GM21360 (cell line): ENCODE data around the gene HIPK3.
"Not testable (repeated sequence)": the region's sequence is repeated elsewhere in the genome, so short reads cannot be mapped to it uniquely, and the experiment has no call there.

Source experiments
- ATAC-seq: cut with Tn5 transposase; IDR thresholded peaks from one replicate; pipeline ENCODE4 v1.9.1; 2021; ENCODE audit warnings: mild to moderate bottlenecking, moderate library complexity; ENCODE audit not compliant: unreplicated experiment

Gene HIPK3

DNA sequence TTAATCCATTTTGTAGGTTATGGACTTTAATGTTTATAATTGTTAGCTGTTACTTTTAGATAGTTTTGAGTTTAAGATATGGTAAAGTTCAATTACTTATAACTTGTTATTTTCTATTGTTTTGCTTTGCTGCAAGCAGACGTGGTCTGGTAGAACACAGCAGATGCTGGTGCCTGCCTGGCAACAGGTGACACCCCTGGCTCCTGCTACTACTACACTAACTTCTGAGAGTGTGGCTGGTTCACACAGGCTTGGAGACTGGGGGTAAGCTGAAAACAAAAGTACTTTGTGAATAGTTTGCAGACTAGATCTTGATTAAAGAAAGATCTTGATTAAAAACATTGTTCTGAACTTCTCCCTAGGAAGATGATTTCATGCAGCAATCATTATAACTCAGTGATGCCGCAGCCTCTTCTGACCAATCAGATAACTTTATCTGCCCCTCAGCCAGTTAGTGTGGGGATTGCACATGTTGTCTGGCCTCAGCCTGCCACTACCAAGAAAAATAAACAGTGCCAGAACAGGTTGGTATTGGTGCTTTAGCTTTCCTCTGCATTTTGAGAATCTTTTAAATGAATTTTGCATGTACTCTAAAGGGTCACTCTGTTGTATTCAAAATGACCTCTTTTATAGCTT lies 90.4 kb downstream of the HIPK3 start:
- peak; percentile 98 for ATAC-seq

DNA sequence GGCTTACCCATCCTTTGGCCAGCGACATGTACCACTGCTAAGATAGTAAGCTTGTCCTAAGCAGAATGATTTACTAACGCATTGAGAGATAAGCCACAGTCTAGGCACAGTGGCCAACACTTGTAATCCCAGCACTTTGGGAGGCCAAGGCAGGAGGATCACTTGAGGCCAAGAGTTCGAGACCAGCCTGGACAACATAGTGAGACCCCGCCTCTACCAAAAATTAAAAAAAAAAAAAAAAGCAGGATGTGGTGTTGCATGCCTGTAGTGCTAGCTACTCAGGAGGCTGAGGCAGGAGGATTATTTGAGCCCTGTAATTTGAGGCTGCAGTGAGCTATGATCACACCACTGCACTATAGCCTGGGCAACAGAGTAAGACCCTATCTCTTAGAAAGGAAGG lies 93.1 kb downstream of the HIPK3 start:
- no peak for ATAC-seq

DNA sequence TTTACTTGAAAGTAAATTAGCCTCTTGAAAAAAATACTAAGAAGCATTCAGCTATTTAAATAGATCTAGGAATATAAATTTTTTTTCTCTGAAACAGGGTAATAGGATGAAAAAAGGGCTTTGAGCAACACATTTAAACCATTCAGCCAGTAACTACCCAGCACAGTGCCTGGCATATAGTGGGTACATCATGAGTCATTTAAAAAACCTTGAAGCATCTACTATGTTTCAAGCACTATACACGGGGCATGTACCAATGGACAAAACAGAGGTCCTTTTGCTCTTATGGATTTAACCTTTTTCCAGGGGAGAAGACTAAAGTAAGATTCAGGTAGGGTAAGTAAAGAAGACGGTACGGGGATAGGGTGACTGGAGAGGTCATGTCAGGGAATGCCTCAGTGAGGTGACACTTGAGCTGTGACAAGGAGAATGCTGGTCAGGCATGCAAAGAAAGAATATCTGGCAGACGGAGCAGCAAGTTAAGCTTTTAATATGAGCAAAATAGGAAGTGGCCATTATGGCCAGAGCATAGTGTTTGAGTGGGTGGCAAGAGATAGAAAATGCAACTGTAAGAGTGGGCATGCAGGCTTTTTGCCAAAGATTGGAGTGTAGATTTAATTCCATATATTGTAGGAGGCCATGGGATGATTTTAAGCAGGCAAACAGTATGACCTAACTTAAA lies 101.1 kb downstream of the HIPK3 start:
- ATAC-seq: no peak

DNA sequence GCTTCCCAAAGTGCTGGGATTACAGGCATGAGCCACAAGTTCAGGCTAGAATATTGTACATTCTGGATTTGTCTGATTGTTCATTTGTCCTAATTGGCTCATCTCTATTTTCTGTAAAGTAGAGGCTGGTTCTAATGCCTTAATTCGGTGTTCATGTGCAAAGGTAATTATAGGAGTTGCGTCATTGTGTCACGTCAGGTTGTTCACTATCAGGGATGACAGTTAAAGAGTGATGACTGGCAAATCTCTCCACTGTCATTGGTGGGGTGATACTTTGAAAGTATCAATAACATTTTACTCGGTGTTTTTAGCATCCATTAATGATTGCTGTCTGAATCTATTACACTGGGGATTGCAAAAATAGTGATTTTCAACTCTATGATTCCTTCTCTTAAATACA lies 103.5 kb downstream of the HIPK3 start:
- no peak for ATAC-seq

DNA sequence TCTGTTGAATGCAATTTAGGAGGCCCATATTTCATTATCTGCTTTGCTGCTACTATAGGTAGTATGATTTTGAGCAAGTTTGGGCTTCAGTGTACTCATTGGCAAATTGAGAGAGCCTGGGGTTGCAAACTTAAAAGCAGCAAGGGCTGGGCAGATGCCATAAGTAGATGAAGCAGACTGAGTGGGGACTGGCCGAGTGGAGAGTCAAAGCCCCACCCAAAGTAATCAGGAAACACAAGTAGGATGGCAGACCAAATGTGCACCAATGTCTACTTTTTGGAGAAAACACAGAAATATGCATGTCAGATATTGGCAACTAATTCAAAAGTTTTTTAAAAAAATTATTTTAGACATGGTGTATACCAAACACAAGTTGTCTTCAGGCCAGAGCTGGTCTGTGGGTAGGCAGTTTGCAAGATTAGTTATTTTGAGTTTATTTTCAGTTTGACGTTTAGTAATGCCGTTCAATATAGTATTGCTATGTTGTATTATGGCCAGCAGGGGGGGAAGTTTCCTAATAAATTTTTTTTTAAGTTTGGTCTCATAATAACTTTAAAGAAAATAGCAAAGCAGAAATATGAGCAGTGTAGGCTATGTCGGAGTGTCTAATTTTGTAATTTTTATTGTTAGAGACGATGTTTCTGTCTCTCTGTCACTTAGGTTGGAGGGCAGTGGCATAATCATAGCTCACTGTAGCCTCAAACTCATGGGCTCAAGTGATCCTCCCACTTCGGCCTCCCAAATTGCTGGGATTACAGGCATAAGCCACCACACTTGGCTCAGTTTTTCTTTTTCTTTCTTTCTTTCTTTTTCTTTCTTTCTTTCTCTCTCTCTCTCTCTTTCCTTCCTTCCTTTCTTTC lies 105.1 kb downstream of the HIPK3 start:
- ATAC-seq: no peak

DNA sequence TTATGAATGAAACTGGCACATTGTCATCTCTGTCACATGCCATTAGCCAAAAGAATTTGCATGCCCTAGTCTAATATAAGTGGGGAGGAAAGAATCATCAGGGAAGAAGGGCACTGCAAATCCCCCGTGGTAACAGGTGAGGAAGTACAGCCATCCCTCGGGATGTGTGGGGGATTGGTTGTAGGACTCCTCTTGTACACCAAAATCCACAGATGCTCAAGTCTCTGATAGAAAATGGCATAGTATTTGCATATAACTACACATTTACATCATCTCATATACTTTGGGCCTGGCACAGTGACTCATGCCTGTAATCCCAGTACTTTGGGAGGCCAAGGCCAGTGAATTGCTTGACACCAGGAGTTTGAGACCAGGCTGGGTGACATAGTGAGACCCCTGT lies 109.7 kb downstream of the HIPK3 start:
- ATAC-seq: no peak

DNA sequence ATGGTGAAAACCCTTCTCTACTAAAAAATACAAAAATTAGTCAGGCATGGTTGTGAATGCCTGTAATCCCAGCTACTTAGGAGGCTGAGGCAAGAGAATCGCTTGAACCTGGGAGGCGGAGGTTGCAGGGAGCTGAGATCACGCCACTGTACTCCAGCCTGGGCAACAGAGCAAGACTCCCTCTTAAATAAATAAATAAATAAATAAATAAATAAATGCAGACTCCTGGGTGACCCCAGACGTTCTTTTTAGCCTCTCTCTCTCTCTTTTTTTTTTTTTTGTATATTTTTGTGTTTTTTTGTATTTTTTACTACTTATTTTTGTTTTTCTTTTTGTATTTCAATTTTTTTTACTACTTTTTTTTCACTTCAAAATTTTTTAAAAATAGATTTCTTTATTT lies 111.3 kb downstream of the HIPK3 start:
- ATAC-seq: not testable (repeated sequence)

DNA sequence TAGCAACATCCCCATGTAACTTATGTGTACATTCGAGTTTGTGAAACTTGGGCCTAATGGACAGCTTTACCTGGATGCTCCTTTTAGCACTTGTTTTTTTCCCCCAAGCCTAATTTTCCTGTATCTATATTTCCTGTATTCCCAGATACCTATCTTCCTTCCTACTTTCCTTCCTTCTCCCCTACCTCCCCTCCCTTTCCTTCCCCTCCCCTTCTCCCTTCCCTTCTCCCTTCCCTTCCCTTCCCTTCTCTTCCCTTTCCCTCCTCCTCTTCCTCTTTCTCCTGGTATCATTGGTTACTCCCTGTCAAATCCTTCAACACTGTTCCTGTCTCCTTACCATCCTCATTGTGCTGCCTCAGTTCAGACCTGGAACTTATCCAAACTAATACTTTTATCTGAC lies 111.8 kb downstream of the HIPK3 start:
- ATAC-seq: no peak

DNA sequence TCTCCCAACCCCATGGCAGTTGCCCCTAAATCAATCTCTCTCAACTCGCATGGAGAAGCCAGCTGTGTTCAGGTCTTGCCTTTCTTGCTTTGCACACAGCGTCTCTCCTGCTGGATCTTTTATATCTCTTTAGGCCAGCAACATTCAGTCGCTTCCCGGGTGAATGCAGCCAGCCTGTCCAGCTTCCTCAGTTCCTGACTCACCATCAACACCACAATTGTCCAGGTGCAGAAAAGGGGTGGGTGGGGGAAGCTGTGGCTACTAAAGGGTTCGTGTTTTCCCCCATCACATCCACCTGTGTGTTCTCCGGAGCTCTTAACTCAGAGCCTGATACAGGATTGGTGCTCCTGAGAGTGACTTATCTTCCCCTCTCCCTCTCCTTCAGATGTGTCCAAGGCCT lies 116.5 kb downstream of the HIPK3 start:
- ATAC-seq: no peak

DNA sequence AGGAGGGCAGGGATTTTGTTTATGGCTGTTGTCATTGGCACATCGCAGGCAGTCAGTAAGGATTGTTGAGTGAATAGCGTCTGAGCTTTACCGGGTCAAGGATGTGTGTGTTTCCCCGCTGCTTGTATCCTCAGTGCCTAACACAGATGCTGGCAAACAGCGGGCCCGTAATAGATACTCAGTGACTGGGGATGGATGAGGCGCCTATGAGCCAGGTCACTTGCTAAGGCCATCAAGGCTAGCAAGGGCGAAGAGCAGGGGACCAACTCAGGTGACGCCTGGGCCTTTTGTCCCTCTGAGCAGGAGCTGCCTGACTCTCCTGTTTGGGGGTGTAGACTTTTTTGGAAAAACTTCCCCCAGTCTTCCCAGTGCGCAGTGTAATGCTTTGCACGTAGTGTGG lies 118.1 kb downstream of the HIPK3 start:
- no peak for ATAC-seq

DNA sequence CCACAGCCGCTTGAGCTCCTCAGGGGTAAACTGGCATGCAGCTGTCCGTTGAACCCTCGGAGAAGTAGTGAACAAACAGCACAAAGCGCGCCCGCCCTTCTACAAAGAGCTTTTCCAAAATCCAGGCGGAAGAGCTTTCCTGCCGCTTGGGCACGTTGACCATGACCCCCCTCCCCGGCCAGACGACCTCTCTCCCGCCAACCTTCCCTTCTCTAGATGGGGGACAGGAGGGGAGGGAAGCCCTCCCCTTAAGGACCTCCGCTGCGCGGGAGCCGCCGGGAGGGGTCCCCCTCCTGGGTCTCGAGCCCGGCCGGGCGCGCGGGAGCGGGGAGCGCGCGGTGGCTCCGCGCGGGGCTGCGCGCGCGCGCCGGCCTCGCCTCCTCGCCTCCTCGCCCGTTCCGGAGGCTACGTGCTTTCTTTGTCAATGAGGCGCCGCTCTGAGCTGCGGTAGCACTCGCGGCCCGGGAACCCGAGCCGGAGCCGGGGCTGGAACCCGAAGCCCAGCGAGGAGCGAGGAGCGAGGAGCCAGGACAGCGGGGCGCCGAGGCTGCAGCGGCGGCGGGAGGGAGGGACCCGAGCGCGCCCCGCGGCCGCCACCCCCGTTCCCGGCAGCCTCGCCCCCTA lies 118.6 kb downstream of the HIPK3 start, which contains the start of gene KIAA1549L:
Gene KIAA1549L, plus strand, starts transcription at position 421 of the 624 bp plus-strand sequence.
- no peak for ATAC-seq

DNA sequence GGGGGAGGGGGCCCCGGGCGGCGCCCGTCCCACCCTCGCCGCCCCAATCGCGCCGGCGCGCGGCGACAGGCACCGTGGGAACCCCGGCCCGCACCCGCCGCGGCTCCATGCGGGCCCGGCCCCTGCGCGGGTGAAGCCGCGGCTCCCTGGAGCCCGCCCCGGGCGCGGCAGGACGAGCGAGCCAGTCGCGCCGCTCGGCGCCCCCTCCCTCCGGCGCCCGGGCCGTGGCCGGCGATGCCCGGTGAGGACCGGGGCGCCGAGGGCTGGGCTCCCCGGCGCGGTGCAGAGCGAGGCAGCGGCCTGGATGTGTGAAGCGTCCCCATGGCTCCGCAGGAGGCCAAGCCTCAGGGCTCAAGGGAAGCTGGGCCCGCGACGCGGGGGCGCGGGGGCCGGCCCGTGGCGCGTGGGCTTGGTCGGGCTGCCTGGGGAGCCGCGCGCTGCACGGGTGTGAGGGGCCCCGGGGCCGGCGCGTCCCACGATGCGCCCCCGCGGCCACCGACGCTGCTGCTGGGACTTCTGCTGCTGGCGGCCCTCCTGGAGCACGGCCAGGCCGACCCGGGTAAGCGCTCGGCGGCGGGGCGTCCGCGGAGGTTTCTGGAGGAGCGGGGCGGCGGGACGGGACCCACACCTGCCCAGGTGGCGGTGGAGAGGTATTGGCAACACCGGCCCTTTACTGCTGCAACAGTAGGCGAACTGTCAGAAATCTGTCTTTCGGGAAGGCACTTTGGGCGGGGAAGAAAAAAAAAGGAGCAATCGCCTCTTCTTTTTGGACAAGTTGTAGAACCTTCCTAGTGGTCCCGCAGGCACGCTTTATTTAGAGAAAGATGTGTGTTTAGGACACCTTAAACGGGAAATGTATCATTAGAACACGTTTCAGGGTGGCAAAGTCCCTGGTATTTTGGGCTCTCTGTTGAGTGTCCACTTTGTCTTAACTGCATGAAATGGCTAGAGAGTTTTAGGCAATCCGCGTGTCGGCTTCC lies 119.4 kb downstream of the HIPK3 start:
- no peak for ATAC-seq

DNA sequence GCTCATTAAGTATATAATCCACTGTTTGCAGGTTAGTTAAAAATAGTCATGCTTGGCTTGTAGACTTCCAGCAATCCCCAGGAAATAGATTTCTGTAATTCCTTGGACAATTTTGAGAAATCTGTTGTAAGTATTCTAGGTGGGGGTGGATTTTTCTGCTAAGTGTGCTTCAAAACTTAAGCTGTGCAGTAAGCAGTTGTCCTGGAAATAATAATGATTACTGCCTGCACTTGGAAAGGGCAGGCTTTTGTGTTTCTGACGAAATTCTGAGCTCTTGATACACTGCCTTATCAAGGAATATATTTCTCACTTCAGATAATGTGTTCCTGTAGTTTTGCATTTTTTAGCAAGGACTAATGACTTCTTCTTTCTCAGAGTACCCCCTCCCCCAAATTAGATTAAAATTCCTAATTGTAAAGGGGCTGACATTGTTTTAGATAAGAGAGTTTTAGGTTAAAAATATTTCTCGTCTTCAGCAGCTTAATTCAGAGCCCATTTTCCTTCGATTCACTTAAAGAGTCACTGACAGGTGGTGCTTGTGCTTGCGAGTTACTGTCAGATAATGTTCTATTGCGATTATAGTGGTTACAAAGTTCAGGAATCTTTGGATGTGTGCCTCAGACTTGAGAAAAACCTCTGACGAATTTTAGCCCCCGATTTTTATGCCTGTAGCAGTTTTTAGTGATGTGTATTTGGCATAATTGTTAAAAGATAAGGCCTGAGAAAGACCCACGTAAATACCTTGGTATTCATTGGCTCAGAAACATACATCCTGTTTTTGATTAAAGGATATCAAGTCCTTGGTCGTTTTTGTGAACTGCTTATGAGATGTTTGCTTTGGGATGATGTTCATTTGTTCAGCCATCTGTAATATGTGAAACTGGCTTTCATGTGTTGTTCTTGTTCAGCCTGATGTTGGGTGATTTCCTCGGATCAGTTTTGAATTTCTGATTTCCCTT lies 120.5 kb downstream of the HIPK3 start:
- no peak for ATAC-seq

DNA sequence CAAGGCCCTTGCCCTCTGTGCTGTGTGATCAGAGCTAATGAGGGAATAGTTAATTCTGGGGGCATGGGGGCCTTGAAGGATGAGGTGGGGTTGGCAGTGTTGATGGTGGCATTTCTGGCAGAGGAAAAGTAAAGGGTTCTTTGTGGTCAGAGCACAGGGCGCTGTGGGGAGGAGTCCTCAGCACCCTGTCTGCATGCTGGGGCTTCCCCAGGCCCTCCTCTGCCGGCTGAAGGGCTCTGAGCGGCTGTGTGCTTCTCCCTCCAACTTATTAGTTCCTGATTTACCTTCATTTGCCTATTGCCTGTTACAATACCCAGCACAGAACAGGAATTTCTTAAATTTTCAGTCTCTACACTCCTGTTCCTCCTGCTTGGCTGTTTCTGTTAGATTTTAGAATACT lies 122.8 kb downstream of the HIPK3 start:
- ATAC-seq: peak; percentile 50

DNA sequence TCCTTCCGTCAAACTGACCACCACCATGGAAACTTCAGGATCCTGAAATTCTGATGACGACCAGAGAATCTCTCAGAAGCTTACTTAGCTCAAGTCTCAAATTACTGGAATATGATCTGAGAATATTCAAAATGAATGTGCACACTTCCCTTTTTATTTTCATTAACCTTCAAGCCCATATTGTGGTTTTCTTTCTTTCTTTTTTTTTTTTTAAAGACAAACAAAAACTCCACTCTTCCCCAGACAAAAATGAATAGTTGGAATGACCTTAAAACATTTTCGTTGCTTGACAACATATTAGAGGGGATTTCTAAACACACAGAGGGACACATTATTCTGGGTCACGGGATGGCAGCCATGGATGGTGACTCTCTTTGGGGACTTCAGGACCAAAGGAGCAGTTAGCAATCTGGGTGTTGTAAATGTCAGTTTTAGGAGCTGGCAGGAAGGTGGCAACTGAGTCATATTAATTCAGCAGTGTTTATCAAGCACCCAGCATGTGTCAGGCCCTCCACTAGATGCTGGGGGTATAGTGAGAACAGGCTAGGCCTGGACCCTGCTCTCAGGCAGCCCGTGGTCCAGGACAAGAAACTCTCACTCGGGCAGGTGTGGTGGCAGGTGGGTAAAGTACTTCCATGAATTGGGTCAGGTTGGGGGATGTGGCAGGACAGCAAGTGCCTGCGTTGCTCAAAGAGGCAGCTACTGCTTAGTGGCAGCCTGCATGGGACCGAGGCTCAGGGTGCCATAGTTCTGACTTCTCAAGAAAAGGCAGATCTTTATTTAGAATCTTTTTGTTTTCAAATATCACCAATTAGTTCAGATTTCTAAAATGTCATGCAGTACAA lies 126.1 kb downstream of the HIPK3 start:
- no peak for ATAC-seq

DNA sequence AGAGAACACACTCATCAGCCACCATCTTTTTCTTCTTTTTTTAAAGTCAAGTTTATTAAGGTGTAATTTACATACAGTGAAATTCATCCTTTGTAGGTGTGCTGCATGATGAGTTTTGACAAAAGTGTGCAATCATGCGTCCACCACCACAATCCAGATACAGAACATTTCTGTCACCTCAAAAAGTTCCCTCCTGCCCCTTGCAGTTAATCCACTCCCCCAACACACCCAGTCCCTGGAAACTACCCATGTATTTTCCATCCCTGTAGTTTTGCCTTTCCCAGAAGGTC lies 126.7 kb downstream of the HIPK3 start:
- ATAC-seq: no peak

DNA sequence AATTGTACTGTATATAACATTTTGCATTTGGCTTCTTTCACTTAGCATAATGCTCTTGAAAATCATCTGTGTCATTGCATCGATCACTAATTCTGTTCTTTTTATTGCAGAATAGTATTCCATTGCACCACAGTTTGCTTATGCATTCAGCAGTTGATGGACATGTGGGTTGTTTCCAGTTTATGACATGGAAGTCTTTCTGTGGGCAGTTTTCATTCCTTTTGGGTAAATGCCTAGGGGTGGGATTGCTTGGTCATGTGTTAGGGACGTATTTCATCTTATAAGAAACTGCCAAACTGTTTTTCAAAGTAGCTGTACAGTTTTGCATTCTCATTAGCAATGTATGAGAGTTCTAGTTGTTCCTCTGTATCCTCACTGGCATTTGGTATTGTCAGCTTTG lies 127.0 kb downstream of the HIPK3 start:
- ATAC-seq: no peak

DNA sequence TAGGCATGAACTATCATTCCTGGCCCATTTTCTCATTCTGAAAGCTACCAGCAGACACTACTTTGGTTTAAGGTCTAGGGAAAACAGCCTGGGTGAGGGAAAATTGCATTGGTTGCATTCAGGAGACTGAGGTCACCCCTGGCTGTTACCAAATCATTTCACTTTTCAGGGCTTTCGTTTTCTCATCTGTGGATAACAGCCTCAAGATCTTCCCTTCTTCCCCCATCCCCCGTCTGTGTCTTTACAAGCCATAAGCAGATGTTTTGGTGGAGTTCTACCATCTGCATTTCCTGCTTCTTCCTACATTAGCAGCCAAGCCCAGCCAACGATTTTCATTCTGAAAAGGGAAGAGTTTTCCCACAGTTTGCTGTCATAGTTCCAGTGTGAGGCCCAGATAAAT lies 130.4 kb downstream of the HIPK3 start:
- no peak for ATAC-seq
